ENCODE measurements around the gene CD27.

DNA sequence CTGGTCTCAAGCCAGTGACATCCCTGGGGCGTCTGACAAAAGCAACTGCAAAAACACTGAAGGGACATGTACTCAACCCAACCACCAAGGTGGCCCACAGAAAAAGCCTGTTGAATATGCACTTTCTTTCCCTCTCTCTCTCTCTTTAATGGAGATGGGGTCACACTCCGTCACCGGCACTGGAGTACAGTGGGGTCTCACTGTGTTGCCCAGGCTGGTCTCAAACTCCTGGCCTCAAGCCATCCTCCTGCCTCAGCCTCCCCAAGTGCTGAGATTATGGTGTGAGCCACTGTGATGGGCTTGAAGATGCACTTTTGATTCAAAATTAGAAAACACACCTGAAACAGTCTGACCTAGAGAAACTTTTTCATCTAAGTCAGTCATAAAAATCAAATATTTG is 7.2 kb upstream of the CD27 start:
- TF ChIP-seq GABPA (IDR thresholded peaks at IDR 0.05; ENCODE audit: borderline replicate concordance, insufficient read depth, low read length) (no peak), TEAD4 (IDR thresholded peaks at IDR 0.05; ENCODE audit: low read depth, low read length) (no peak), EZH2 (IDR thresholded peaks at IDR 0.05; ENCODE audit: low read depth, low read length, severe bottlenecking) (no peak), BRCA1 (IDR thresholded peaks at IDR 0.05; ENCODE audit: low read depth, low read length) (no peak), POLR2A (IDR thresholded peaks at IDR 0.05; ENCODE audit: control extremely low read depth in 1 of 2, low read depth in 2 of 2, low read length in 2 of 2) (no peak), RFX5 (IDR thresholded peaks at IDR 0.05; ENCODE audit: borderline replicate concordance, low read depth, low read length) (no peak), POLR2AphosphoS5 (IDR thresholded peaks at IDR 0.05; ENCODE audit: low read depth, low read length) (no peak), JUND (IDR thresholded peaks at IDR 0.05; ENCODE audit: low read length) (no peak), FOSL1 (IDR thresholded peaks at IDR 0.05; ENCODE audit: insufficient read depth, low read depth, low read length) (no peak), RXRA (IDR thresholded peaks at IDR 0.05; ENCODE audit: insufficient read depth, low read depth, low read length) (no peak), JUN (IDR thresholded peaks at IDR 0.05; ENCODE audit: low read depth, low read length) (no peak), SP1 (IDR thresholded peaks at IDR 0.05; ENCODE audit: low read depth, low read length) (no peak)
- TF ChIP-seq, protein P1, sequence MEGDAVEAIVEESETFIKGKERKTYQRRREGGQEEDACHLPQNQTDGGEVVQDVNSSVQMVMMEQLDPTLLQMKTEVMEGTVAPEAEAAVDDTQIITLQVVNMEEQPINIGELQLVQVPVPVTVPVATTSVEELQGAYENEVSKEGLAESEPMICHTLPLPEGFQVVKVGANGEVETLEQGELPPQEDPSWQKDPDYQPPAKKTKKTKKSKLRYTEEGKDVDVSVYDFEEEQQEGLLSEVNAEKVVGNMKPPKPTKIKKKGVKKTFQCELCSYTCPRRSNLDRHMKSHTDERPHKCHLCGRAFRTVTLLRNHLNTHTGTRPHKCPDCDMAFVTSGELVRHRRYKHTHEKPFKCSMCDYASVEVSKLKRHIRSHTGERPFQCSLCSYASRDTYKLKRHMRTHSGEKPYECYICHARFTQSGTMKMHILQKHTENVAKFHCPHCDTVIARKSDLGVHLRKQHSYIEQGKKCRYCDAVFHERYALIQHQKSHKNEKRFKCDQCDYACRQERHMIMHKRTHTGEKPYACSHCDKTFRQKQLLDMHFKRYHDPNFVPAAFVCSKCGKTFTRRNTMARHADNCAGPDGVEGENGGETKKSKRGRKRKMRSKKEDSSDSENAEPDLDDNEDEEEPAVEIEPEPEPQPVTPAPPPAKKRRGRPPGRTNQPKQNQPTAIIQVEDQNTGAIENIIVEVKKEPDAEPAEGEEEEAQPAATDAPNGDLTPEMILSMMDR (IDR thresholded peaks at IDR 0.05; ENCODE audit: control extremely low read depth in 1 of 3, insufficient read depth in 1 of 3, low read depth in 1 of 3, low read length in 3 of 3): no peak
